Central memory CD4-positive, alpha-beta T cell (primary cell): ENCODE data around the gene MSI2.

Source experiments
- DNase-seq: peaks from one replicate; pipeline ENCODE4 v3.0.0; 2022

MSI2 gene

GRCh38 chr17:57676543-57676942 lies 420.2 kb downstream of the MSI2 start:
- no peak for DNase-seq

DNA sequence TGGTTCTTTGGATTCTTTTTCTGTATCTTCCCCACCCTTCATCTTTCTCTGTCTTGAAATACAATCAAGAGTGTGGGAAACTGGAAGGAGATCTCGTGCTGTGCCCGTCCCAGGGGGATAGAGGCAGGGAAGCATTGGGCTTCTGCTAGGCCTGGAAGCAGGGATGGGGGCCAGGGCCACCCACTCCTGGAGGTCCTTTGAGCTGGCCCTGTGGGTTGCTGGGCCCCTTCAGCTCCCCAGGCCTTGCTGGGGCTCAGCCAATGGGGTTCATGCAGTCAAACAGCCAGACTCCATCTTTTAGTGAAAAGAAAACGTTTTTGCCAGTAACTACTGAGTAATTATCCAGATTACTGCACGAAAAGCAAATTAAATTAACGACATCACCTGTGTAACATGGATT lies 421.0 kb downstream of the MSI2 start:
- no peak for DNase-seq

DNA sequence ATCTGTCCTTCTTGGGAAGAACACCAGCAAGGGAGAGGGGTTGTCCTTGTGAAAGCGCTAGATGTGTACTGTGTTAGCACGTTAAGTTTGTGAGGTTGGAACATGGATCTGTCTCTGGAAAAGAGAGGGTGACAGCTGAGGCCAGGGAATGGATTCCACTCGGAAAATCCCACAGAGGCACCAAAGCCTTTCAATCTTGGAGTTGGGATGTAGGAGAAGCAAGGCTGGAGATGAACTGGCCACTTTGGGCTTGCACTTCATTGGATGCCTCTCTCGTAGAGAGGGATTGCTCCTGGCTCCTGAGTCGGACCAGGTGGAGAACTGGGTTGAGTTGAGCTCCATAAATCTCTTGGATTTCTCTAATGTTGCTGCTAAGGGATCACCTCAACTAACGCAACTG lies 421.5 kb downstream of the MSI2 start:
- no peak for DNase-seq

GRCh38 chr17:57678393-57678792 lies 422.1 kb downstream of the MSI2 start:
- no peak for DNase-seq

GRCh38 chr17:57679356-57679755 lies 423.0 kb downstream of the MSI2 start:
- DNase-seq = no peak

- no peak for DNase-seq
These were observed 423.8 kb downstream of the MSI2 start for GRCh38 chr17:57679906-57680695.

DNA sequence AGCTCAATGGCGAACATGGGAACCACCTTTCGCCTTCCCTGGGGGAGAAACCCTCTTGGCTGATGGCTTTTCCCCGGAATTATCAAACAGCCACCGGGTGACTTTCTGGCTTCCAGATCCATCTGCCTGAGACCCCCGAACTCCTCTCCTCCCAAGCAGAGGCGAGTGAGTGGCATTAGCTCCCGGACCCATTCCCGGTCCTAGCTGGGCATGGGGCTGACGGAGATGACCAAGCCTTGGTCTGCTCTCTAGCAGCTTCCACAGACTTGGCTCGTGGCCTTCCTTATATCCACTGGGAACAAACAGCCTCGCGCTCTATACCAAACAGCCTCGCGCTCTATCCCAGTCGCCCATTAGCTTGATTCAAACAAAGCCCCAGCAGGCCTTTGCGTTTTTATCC lies 426.4 kb downstream of the MSI2 start:
- no peak for DNase-seq

GRCh38 chr17:57684711-57685498 lies 428.6 kb downstream of the MSI2 start:
- DNase-seq = no peak

DNA sequence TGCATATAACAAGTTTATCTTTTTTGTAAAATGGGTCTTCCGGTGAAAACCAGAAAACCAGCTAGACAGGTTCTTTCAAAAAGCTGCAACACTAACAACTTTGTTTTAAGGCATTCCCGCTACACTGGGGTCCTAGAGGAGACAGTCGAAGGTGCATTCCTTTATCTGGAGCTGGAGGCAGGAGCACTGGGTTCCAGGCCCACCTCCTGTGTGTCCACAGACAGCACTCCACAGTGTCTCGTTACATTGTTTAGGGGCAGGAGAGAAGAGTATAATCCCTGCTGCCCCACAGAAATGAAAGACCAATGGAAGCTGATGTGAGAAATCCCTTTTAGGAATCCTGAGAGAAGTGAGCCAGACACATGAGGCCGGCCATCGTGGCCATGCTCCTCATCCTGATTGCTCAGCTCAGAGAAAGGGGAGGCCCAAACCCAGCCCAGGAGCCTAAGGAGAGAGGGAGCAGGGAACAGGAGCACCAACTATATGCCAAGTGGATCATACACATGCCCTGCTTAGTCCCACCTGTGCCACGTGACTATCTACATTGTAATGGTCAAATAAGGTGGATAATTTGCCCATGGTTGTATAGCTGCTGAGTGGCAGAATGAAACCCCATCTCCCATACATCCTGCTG lies 429.3 kb downstream of the MSI2 start:
- DNase-seq = no peak

DNA sequence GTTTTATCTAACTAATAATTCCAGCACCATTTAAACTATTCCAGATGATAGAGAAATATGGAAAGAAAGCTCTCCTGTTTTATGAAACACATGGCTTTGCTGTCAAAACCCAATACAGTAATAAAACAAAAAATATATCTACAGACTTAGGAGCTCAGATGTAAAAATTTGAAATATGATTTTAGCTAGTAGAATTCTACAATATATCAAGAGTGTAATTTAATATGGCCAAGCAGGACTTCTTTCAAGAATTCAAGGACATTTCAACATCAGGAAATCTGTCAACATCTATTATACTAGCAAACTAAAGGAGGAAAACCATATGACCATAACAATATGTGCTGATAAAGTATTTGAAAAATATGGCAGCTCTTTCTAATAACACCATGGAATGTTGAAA lies 431.3 kb downstream of the MSI2 start:
- DNase-seq = no peak

GRCh38 chr17:57689254-57689653 lies 432.9 kb downstream of the MSI2 start:
- DNase-seq = no peak

DNA sequence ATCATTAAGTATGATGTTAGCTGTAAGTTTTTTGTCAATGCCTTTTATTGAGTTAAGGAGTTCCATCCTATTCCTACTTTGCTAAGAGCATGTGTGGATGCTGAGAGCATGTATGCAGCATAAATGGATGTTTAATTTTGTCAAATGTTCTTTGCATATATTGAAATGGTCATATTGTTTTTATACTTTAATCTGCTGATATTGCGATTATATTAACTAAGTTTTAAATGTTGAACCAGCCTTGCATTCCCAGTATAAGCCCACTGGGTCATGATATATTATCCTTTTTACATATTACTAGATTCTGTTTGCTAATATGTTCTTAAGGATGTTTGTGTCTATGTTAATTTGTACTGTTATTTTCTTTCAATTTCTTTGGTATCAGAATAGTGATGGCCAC lies 435.6 kb downstream of the MSI2 start:
- no peak for DNase-seq

GRCh38 chr17:57692770-57693169 lies 436.4 kb downstream of the MSI2 start:
- DNase-seq = no peak

GRCh38 chr17:57694051-57694450 lies 437.7 kb downstream of the MSI2 start:
- no peak for DNase-seq

GRCh38 chr17:57696050-57696449 lies 439.7 kb downstream of the MSI2 start:
- DNase-seq = no peak

- no peak for DNase-seq
These were observed 440.9 kb downstream of the MSI2 start for GRCh38 chr17:57697197-57697596.

GRCh38 chr17:57697891-57698711 lies 441.8 kb downstream of the MSI2 start:
- DNase-seq = no peak

DNA sequence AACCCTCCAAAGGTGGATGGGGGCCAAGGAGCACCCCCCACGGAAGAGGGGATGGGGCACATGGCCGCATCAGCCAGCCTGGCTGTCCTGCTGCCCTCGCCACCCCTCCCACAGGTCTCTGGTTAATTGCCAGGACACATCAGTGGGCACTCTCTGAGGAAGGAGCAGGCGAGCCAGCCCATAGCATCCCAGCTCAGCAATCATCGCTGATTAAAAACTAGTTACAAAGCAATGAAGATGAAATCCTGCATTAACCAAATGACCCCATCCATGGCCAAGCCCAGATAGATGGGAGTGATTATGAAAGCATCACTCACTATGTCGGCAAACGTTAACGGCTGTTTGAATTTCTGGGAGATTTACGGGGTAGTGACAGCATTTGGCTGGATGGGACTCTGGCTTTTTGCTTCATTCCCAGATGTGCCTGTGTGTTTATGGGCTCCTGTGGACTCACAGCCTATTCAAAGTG lies 443.5 kb downstream of the MSI2 start:
- DNase-seq = no peak

- no peak for DNase-seq
These were observed 444.8 kb downstream of the MSI2 start for GRCh38 chr17:57701124-57701523.

GRCh38 chr17:57703273-57703672 lies 446.9 kb downstream of the MSI2 start:
- no peak for DNase-seq

GRCh38 chr17:57704448-57704847 lies 448.1 kb downstream of the MSI2 start:
- DNase-seq = no peak

- DNase-seq = no peak
These were observed 449.8 kb downstream of the MSI2 start for GRCh38 chr17:57705921-57706695.
